Stimulated activated CD4-positive, alpha-beta T cell treated with anti-CD3 and anti-CD28 coated beads, Interleukin-1b, Interleukin-23, amount 100 ng/mL, for 24 hours (primary cell): Measurements from ENCODE around the gene CDH4.

Source experiments
- DNase-seq, 4 experiments: peaks; one replicate each; pipeline ENCODE4 v3.0.0-alpha.2; 2020; ENCODE audit warnings: low read depth in 4 of 4, low spot score in 1 of 4

Gene CDH4

GRCh38 chr20:61790116-61790827, 538.2 kb downstream of the CDH4 start:
- no peak for DNase-seq

DNA sequence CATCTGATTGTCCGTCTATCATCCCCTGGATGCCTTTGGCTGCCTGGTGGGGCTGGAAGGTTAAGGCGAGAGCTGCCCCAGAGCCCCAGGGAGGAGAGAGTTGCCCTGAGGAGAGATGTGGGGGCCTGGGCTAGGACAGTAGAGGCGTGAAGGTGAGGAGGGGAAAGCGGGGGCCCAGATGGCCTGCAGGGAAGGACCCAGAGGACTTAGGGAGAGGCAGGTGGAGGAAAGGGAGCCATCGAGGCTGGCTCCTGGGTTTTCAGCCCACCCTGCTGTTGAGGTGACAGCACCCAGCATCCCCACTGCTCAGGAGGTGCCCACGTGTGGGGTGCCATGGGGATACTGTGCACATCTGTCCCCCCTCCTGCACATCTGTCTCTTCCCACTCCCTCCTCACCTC, 539.9 kb downstream of the CDH4 start:
- DNase-seq = no peak

DNA sequence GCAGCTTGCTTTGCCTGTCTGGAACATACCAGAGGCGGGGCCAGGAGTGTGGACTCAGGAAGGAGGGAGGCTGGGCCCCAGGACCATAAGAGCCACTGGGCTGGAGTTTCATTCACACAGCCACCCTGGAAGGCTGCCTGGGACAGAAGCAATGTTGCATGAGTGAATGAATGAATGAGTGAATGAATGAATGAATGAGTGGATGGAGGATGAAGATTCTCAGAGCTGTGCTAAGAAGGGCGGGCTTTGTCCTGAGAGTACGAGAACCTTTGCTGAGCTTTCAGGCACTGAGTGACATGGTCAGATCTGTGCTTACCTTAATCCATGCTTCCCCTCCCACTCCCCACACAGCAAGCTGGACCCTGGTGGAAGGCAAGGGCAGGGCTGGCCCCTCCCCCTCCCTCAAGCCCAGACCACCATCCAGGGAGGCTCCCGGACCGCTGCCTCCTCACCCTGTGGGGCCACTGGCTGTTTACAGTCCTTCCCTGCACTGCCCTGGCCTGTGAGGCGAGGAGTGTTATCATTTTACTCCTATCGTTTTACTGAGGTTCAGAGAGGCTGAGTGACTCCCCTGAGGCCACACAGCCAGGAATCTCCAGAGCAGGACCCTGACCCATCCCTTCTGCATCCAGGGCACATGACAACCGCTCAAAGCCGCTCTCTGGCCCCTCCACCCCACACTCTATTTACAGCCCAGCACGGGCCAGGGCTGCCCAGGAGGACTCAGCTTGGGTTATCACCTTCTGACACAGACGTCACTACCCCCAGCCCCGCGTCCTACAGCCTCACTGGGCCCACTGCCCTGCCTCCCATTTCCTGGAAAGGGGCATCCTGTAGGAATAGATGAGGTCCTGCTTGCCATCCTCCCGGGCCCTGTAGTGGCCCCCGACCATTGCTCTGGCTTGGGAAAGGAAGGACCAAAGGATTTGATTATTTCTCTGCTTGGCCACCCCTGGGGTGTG, 543.9 kb downstream of the CDH4 start:
- no peak for DNase-seq

DNA sequence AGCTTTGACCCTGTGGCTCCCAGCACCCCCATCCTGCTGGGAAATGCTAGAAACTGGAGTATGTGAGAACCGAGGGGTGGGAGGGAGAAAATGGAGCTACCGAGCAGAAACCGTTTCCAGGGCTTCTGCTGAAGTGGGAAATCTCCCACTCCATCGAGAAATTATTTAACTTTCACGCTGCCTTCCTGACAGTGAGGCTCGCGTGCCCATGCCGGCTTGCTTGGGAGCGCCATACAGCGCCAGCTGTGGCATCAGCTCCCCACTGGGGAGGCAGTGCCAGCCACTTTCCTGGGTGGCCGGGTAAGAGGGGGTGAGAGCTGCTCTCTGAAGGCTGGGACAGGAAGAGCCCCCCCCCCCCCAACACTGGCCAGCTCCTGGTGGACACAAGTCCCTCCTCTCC, 544.7 kb downstream of the CDH4 start:
- no peak for DNase-seq

DNA sequence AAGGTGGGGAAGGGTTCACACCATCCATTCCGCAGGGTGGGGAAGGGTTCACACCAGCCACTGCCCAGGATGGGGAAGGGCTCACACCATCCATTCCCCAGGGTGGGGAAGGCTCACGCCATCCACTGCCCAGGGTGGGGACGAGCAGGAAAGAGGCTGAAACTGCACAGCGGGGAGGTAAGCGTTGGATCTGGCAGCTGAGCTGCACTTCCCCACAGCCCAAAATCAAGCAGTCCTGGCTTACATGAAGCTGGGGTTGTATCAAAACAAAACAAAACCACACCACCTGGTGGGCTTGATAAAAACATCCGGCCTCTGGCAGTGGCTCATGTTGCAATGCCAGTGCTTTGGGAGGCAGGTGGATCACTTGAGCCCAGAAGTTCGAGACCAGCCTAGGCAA, 545.1 kb downstream of the CDH4 start:
- no peak for DNase-seq

GRCh38 chr20:61797971-61798411, 545.9 kb downstream of the CDH4 start:
- DNase-seq = no peak

GRCh38 chr20:61798632-61799031, 546.6 kb downstream of the CDH4 start:
- no peak for DNase-seq

DNA sequence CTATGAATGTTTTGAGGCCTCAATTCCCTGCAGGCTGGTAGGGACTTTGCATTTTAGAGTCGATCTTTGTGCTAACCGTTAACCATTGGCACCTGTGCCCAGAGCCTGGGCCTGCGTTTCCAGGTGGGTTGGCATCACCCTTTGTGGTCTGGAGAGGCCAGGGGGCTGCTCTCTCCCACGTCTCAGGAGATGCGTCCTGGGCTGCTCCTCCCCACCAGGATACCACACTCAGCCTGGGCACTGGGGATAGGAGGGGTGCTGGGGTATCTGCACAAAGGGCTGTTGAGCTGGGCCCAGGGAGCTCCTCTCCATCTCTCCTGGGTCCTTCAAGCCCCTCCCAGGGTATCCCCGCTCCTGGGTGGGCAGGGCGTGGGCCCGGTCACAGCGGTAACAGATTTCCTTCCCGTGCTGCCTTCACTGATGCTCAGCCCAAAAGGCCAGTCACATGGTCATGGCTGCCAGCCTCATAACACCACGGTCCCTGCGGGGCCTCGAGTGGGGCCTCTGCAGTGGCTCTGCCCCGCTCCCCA, 547.4 kb downstream of the CDH4 start:
- no peak for DNase-seq

DNA sequence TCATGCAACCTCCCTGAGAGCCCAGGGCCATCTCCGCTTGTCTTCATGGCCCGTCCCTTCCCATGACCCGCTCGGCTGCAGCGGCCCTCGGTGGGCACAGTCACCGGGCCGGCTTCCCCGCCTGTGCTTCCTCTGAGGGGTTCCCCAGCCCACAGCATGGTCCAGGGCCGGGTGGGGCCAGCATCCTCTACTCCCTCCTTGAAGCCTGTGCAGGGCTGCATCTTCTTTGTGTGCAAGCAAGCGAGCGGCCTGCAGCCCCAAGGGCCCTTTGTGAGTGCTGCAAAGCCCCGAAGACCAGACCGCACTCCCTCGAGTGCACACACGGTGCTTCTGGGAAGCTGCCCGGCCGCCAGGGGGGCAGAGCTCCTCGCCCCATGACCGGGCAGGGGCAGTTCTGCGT, 547.9 kb downstream of the CDH4 start:
- no peak for DNase-seq

GRCh38 chr20:61800359-61801064, 548.5 kb downstream of the CDH4 start:
- DNase-seq = no peak

GRCh38 chr20:61801065-61801360, 549.0 kb downstream of the CDH4 start:
- DNase-seq = no peak

- DNase-seq = no peak
Measured at GRCh38 chr20:61801428-61801827, 549.4 kb downstream of the CDH4 start.

GRCh38 chr20:61801857-61802442, 549.9 kb downstream of the CDH4 start:
- no peak for DNase-seq

GRCh38 chr20:61802721-61803311, 550.8 kb downstream of the CDH4 start:
- DNase-seq = no peak

DNA sequence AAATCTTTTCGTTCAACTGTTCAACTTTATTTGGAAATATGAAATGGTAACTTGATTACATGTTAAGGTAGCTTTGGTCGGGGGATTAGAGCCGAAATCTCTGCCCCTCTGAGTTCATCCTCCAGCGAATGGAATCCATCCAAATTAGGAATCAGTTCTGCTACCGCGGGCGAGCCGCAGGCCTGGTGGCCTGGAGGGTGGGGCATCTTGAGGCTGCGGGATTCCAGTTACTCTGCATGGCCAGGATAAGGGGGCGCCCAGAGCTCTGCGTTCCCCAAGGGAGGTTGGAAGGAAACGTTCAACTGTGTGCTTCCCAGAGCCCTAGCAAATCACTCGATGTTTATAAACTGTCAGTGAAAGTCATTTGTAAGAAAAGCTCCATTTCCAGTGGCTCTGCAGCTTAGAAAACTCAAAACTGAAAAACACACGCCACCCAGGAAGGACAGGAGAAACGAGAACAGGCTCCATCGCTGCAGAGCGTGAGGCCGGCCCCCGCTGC, 551.4 kb downstream of the CDH4 start:
- no peak for DNase-seq

DNA sequence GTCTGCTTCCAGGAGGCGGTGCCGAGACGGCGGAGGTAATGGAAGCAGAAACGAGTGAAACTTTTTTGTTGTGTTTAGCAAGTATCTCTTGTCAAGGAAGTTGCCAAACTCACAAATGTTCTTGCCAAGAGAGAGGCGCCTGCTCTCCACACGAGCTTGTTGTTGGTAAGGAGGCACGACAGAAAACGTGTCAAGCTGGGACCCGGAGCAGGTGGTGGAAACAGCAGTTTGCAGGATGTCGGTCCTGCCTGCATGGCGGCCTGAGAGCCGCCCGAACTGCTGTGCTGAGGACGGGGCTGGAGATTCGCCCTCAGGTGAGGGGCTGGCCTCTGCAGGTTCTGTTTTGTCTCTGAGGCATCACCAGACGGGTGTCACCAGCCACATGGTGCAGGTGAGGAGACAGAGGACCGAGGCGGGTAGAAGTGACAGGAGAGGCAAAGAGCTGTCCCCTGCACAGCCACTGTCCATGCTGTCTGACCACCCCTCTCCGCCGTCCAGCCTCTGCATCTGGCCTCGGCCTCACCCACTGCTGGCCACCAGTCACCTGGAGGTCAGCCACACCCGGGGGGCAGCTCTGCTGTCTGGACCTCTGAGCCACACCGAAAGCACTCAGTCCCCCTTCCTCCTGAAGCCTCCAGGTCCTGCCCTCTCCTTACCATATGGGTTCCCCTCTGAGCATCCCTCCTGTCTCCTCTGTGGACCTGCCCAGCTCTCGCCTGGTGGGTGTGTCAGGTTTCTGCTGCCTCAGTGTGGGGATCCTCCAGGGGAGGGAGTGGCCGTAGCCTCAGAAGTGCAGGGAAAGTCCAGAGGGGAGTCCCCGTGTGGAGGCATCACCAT, 552.1 kb downstream of the CDH4 start:
- DNase-seq = no peak

GRCh38 chr20:61804752-61805295, 552.8 kb downstream of the CDH4 start:
- DNase-seq = no peak

DNA sequence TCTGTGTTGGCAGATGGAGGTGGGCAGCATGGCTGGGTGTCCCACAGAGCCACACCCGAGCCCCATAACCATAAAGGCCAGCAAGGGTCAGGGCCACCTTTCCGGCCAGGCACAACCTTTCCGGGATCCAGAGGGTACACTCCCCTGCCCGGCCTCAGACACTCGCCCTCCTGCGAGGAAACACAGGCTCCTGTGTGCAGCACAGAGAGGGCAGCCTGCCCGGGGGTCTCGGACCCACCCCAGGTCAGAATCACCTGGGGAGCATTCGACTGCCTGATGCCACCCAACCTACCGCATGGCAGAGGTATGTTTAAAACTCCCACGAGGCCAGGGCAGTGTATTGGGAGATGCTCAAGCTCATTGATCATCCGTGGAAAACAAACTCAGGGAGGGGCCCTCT, 553.3 kb downstream of the CDH4 start:
- no peak for DNase-seq

DNA sequence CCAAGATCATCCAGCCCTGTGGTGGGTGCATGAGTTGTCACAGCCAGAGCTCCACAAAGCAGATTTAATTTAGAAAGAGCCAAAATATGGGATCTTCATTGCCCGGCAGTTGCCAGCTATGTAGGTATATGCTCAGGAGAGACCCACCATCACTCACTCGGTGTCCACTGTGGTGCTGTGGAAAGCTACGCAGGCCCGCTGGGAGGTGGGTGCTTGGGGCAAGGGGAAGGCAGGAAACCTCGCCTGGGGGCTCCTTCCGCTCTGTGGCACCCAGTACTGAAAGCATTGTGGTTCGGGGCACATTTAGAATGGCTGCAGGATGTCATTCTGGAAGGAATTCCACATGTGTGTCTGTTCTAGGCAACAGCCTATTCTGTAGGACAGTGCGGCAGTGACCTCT, 553.7 kb downstream of the CDH4 start:
- no peak for DNase-seq

GRCh38 chr20:61806314-61806713, 554.3 kb downstream of the CDH4 start:
- no peak for DNase-seq
